ENCODE results near the gene SLC1A3. TPM values are rescaled to one million over a fixed set of nuclear protein-coding genes. Genes with fewer than 3 reads are reported as not detected.

The SLC1A3 gene
- total and polyA plus RNA-seq, 2 experiments from 2014 or later = 9.1 to 18.1 TPM

DNA sequence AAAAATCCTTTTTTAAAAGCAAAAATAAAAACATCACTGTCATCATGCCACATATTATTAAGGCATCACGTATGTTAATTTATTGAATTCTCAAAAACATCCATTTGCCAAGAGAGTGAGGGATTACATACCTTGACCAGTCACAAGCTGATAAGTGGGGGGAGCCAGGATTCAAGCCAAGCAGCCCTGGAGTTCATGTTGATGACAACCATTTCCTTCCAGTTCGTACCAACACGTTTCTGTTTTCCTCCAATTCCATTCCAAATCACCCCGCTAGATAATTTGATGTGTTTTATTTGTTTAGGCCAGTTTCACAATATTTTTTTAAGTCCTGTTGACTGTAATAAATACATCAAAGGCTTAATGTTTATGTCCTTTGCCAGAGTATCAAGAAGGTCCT lies 53.0 kb downstream of the SLC1A3 start:
- TF ChIP-seq, protein P1, sequence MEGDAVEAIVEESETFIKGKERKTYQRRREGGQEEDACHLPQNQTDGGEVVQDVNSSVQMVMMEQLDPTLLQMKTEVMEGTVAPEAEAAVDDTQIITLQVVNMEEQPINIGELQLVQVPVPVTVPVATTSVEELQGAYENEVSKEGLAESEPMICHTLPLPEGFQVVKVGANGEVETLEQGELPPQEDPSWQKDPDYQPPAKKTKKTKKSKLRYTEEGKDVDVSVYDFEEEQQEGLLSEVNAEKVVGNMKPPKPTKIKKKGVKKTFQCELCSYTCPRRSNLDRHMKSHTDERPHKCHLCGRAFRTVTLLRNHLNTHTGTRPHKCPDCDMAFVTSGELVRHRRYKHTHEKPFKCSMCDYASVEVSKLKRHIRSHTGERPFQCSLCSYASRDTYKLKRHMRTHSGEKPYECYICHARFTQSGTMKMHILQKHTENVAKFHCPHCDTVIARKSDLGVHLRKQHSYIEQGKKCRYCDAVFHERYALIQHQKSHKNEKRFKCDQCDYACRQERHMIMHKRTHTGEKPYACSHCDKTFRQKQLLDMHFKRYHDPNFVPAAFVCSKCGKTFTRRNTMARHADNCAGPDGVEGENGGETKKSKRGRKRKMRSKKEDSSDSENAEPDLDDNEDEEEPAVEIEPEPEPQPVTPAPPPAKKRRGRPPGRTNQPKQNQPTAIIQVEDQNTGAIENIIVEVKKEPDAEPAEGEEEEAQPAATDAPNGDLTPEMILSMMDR (IDR thresholded peaks at IDR 0.05; ENCODE audit: low read depth, low read length) = no peak
- H3K36me3 ChIP-seq = no peaks in the 10 kb centered on the region
- H3K4me1 ChIP-seq (ENCODE audit: low read depth) = peaks cover 5% of the 10 kb centered on the region
- no peaks in the 10 kb centered on the region for H3K9me3 ChIP-seq (ENCODE audit: low read depth)
- no peaks in the 10 kb centered on the region for H3K27me3 ChIP-seq
- H3K4me3 ChIP-seq = no peak overlapping the region
- peak in 1 of 2 donors; percentile 66 for DNase-seq (ENCODE audit: low read depth in 1 of 2, low spot score in 1 of 2)
- H3K27ac ChIP-seq = no peak overlapping the region

GRCh38 chr5:36660397-36661049 lies 54.1 kb downstream of the SLC1A3 start:
- Histone ChIP-seq H3K9me3 (ENCODE audit: low read depth) (no peaks in the 10 kb centered on the region), H3K27ac (no peak overlapping the region), H3K4me1 (ENCODE audit: low read depth) (no peaks in the 10 kb centered on the region), H3K4me3 (no peak overlapping the region), H3K27me3 (no peaks in the 10 kb centered on the region), H3K36me3 (no peaks in the 10 kb centered on the region)
- DNase-seq (ENCODE audit: low read depth in 1 of 2, low spot score in 1 of 2) = no peak
- TF ChIP-seq, protein P1 (IDR thresholded peaks at IDR 0.05; ENCODE audit: low read depth, low read length) = no peak

GRCh38 chr5:36661456-36662220 lies 55.2 kb downstream of the SLC1A3 start:
- Histone ChIP-seq H3K4me3 (no peak overlapping the region), H3K4me1 (ENCODE audit: low read depth) (no peaks in the 10 kb centered on the region), H3K27me3 (no peaks in the 10 kb centered on the region), H3K9me3 (ENCODE audit: low read depth) (no peaks in the 10 kb centered on the region), H3K27ac (no peak overlapping the region), H3K36me3 (no peaks in the 10 kb centered on the region)
- TF ChIP-seq, protein P1 (IDR thresholded peaks at IDR 0.05; ENCODE audit: low read depth, low read length) = no peak
- DNase-seq (ENCODE audit: low read depth in 1 of 2, low spot score in 1 of 2) = no peak

GRCh38 chr5:36662291-36662851 lies 56.0 kb downstream of the SLC1A3 start:
- Histone ChIP-seq H3K36me3 (no peaks in the 10 kb centered on the region), H3K4me3 (no peak overlapping the region), H3K27ac (no peak overlapping the region), H3K9me3 (ENCODE audit: low read depth) (no peaks in the 10 kb centered on the region), H3K4me1 (ENCODE audit: low read depth) (no peaks in the 10 kb centered on the region), H3K27me3 (no peaks in the 10 kb centered on the region)
- DNase-seq (ENCODE audit: low read depth in 1 of 2, low spot score in 1 of 2) = no peak
- TF ChIP-seq, protein P1 (IDR thresholded peaks at IDR 0.05; ENCODE audit: low read depth, low read length) = no peak

DNA sequence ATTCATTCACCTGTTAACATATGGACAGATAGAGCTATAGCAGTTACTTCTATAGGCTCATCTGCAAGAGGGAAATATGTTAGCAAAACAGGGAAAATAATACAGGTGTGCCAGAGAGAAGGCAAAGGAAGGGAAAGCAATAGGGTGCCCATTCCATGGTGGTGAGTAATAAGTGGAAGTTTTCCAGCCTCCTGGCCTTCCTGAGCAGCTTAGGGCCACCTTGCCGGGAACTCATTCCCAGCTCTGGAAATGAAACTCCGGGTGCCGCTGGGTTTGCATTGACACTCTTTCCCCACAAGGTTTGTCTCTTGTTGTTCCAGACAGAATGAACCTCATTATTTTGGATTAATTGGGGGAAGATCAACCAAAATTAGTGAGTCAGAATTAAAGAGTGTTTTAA lies 58.4 kb downstream of the SLC1A3 start:
- DNase-seq (ENCODE audit: low read depth in 1 of 2, low spot score in 1 of 2) = no peak
- TF ChIP-seq, protein P1 (IDR thresholded peaks at IDR 0.05; ENCODE audit: low read depth, low read length) = no peak
- no peak overlapping the region for H3K27ac ChIP-seq
- no peaks in the 10 kb centered on the region for H3K27me3 ChIP-seq
- no peak overlapping the region for H3K4me3 ChIP-seq
- no peaks in the 10 kb centered on the region for H3K36me3 ChIP-seq
- H3K4me1 ChIP-seq (ENCODE audit: low read depth) = no peaks in the 10 kb centered on the region
- H3K9me3 ChIP-seq (ENCODE audit: low read depth) = no peaks in the 10 kb centered on the region
